ENCODE measurements around the gene PRKN.

DNA sequence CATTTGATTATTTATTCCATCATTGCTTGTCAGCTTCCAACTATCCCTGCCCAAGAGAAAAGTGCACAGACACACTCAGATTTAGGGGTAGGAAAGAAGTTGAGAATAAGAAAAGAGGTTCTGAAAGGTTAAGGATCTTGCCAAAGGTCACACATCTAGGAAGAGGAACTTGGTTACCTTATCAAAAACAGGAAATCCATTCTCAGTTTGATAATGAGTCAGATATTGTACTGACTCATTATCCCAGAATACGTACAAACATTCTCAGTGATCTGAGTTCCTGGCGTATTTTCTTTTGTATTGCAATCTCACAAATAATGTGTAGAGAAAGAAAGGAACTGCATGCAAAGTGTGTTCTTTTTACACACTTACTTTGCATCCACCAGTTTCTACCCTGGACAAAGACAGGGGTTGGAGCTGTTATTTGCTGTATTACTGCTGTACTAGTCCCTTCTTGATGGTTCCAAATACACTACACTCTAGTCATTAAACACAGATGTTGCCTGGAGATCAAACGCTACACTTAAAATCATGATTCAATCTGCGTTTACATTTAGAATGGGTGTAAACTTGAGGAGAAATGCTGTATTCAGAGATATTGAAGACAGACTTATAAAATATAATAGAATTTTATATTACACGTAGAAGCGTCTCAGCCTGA, 545.7 kb downstream of the PRKN start:
- TF ChIP-seq, protein P1, sequence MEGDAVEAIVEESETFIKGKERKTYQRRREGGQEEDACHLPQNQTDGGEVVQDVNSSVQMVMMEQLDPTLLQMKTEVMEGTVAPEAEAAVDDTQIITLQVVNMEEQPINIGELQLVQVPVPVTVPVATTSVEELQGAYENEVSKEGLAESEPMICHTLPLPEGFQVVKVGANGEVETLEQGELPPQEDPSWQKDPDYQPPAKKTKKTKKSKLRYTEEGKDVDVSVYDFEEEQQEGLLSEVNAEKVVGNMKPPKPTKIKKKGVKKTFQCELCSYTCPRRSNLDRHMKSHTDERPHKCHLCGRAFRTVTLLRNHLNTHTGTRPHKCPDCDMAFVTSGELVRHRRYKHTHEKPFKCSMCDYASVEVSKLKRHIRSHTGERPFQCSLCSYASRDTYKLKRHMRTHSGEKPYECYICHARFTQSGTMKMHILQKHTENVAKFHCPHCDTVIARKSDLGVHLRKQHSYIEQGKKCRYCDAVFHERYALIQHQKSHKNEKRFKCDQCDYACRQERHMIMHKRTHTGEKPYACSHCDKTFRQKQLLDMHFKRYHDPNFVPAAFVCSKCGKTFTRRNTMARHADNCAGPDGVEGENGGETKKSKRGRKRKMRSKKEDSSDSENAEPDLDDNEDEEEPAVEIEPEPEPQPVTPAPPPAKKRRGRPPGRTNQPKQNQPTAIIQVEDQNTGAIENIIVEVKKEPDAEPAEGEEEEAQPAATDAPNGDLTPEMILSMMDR (conservative IDR thresholded peaks at IDR 0.05) = no peak
- TF ChIP-seq EZH2 (IDR thresholded peaks at IDR 0.05; ENCODE audit: low read depth) = no peak
